Middle frontal gyrus (tissue), 1 donor: Measurements from ENCODE around the gene OLFML2A.
"Not testable (repeated sequence)": the region's sequence is repeated elsewhere in the genome, so short reads cannot be mapped to it uniquely, and the experiment has no call there.

Experiments
- DNase-seq: peaks from one replicate; pipeline ENCODE4 v3.0.0-alpha.2; 2015; ENCODE audit warnings: low spot score; ENCODE audit errors: extremely low spot score

Gene OLFML2A

GRCh38 chr9:124820698-124821623 is 44.0 kb downstream of the OLFML2A start:
- DNase-seq: no peak

- no peak for DNase-seq
Measured at GRCh38 chr9:124828489-124829333, 51.8 kb downstream of the OLFML2A start.

- no peak for DNase-seq
Measured at GRCh38 chr9:124829334-124829669, 52.4 kb downstream of the OLFML2A start.

GRCh38 chr9:124830593-124830992 is 53.7 kb downstream of the OLFML2A start:
- no peak for DNase-seq

GRCh38 chr9:124831642-124832364 is 54.9 kb downstream of the OLFML2A start:
- DNase-seq: no peak

GRCh38 chr9:124834591-124834990 is 57.7 kb downstream of the OLFML2A start:
- no peak for DNase-seq

GRCh38 chr9:124835026-124835557 is 58.2 kb downstream of the OLFML2A start:
- DNase-seq: no peak

GRCh38 chr9:124838132-124838531 is 61.2 kb downstream of the OLFML2A start:
- not testable (repeated sequence) for DNase-seq

- DNase-seq: not testable (repeated sequence)
Measured at GRCh38 chr9:124838567-124839275, 61.8 kb downstream of the OLFML2A start.

GRCh38 chr9:124839612-124840299 is 62.8 kb downstream of the OLFML2A start:
- DNase-seq: no peak

- no peak for DNase-seq
Measured at GRCh38 chr9:124840300-124840833, 63.4 kb downstream of the OLFML2A start.

GRCh38 chr9:124841075-124841821 is 64.3 kb downstream of the OLFML2A start:
- DNase-seq: no peak

- no peak for DNase-seq
Measured at GRCh38 chr9:124843456-124844034, 66.6 kb downstream of the OLFML2A start.

GRCh38 chr9:124844291-124844690 is 67.4 kb downstream of the OLFML2A start:
- no peak for DNase-seq

- DNase-seq: not testable (repeated sequence)
Measured at GRCh38 chr9:124846467-124846866, 69.5 kb downstream of the OLFML2A start.

GRCh38 chr9:124846969-124847368 is 70.0 kb downstream of the OLFML2A start:
- DNase-seq: no peak

- DNase-seq: no peak
Measured at GRCh38 chr9:124849801-124850200, 72.9 kb downstream of the OLFML2A start.

GRCh38 chr9:124852121-124852828 is 75.3 kb downstream of the OLFML2A start:
- no peak for DNase-seq
